HepG2 (cell line): ENCODE measurements around the gene RHOG. TPM values are rescaled to one million over a fixed set of nuclear protein-coding genes. Genes with fewer than 3 reads are reported as not detected.

Source experiments
- ATAC-seq: fragments of 200-7000 bp; cut with Tn5 transposase; 3 replicates; pipeline ENCODE4 v1.9.1; 2020; ENCODE audit warnings: mild to moderate bottlenecking, moderate library complexity
- BruUV-seq: library from RNA; stranded (reverse); fragments of 400-500 nt; replicated peaks from 2 replicates; lab custom pipeline; 2021; lab: Mats Ljungman, UMichigan
- CTCF ChIA-PET: fragments of 300-600 bp; formaldehyde crosslinking; extraction: SDS; loops from one replicate; lab custom pipeline; 2021; ENCODE audit warnings: low total read pairs, inconsistent platforms, low intra/inter-chr PET ratio; lab: Yijun Ruan, JAX
- POLR2A ChIA-PET: fragments of 350-600 bp; sonication (Branson Sonifier 250); formaldehyde crosslinking; loops from one replicate; lab custom pipeline; 2020; ENCODE audit warnings: antibody characterized with exemption, inconsistent platforms; lab: Yijun Ruan, JAX
- DNase-seq: peaks from one replicate; pipeline ENCODE4 v3.0.0-alpha.2; 2015; ENCODE audit warnings: low spot score
- FAIRE-seq: peaks from 3 replicates; lab custom pipeline; 2011; peaks lifted over from hg19 to GRCh38; lab: Jason Lieb, UNC
- H2AFZ ChIP-seq: one replicate; pipeline ENCODE4 v1.6.1; 2011; ENCODE audit warnings: low read length, inconsistent platforms
- H3K27ac ChIP-seq: fragments of 300-600 bp; 3 replicates; pipeline ENCODE4 v1.8.0; 2011; ENCODE audit warnings: mixed run types, mild to moderate bottlenecking, mixed read lengths, low read length, inconsistent platforms; ENCODE audit not compliant: insufficient read depth; ENCODE audit errors: extremely low read length
- H3K27me3 ChIP-seq, 2 experiments: fragments of 200-600 bp in 1 of 2; 2 replicates in 1 of 2; 3 replicates in 1 of 2; pipeline versions ENCODE4 v1.6.0 to v1.8.0; 2011; ENCODE audit warnings: low read length in 2 of 2, mild to moderate bottlenecking in 2 of 2, moderate library complexity in 2 of 2, inconsistent platforms in 1 of 2; ENCODE audit not compliant: insufficient read depth in 2 of 2, control insufficient read depth in 1 of 2
- H3K36me3 ChIP-seq, 2 experiments: fragments of 200-600 bp in 1 of 2; replicated peaks in 1 of 2; 2 replicates in 1 of 2; 3 replicates in 1 of 2; pipeline versions ENCODE4 v1.5.1 to v1.8.0; 2011; ENCODE audit warnings: low read length in 2 of 2, inconsistent platforms in 1 of 2; ENCODE audit not compliant: insufficient read depth in 2 of 2, control insufficient read depth in 1 of 2
- H3K4me1 ChIP-seq: 2 replicates; pipeline ENCODE4 v1.5.1; 2012; ENCODE audit warnings: low read length, inconsistent platforms; ENCODE audit not compliant: insufficient read depth
- H3K4me2 ChIP-seq: 2 replicates; pipeline ENCODE4 v1.6.0; 2011; ENCODE audit warnings: low read depth, low read length, inconsistent platforms
- H3K4me3 ChIP-seq, 3 experiments: fragments of 200-600 bp in 1 of 3; sonication (generic), shearing (Covaris generic) in 1 of 3; replicated peaks in 1 of 3; 2 replicates each; pipeline ENCODE4 v1.5.1; 2011 to 2016; ENCODE audit warnings: low read length in 3 of 3, inconsistent platforms in 2 of 3, low read depth in 2 of 3, mild to moderate bottlenecking in 2 of 3, control low read depth in 1 of 3, mixed read lengths in 1 of 3; ENCODE audit not compliant: insufficient read depth in 1 of 3
- H3K79me2 ChIP-seq: one replicate; pipeline ENCODE4 v1.6.1; 2011; ENCODE audit warnings: low read length, inconsistent platforms; ENCODE audit not compliant: insufficient read depth
- H3K9ac ChIP-seq: 2 replicates; pipeline ENCODE4 v1.6.0; 2011; ENCODE audit warnings: mild to moderate bottlenecking, low read depth, low read length, inconsistent platforms; ENCODE audit not compliant: insufficient read depth
- H3K9me3 ChIP-seq: 2 replicates; pipeline ENCODE4 v1.5.1; 2012; ENCODE audit warnings: mild to moderate bottlenecking, low read length
- H4K20me1 ChIP-seq: 2 replicates; pipeline ENCODE4 v1.6.0; 2011; ENCODE audit warnings: inconsistent platforms, mild to moderate bottlenecking, low read length, moderate library complexity; ENCODE audit not compliant: insufficient read depth
- BRF2 ChIP-seq: sonication (generic); formaldehyde crosslinking; IDR thresholded peaks from 2 replicates; pipeline ENCODE4 v1.8.1; 2022; ENCODE audit warnings: mild to moderate bottlenecking, missing genetic modification reagents
- DDIT3 ChIP-seq: sonication (generic); formaldehyde crosslinking; IDR thresholded peaks from 2 replicates; pipeline ENCODE4 v1.4.0; 2020; ENCODE audit warnings: mild to moderate bottlenecking, missing genetic modification reagents
- KDM3A ChIP-seq: IDR thresholded peaks from 2 replicates; pipeline ENCODE4 v1.6.1; 2018; ENCODE audit warnings: low read depth, missing compliant biosample characterization
- MYNN ChIP-seq: sonication (generic); formaldehyde crosslinking; IDR thresholded peaks from 2 replicates; pipeline ENCODE4 v1.4.0; 2020; ENCODE audit warnings: mild to moderate bottlenecking, low read depth, missing genetic modification reagents
- ONECUT2 ChIP-seq: sonication (generic); formaldehyde crosslinking; IDR thresholded peaks from 2 replicates; pipeline ENCODE4 v1.4.0; 2020; ENCODE audit warnings: missing genetic modification reagents
- RFXAP ChIP-seq: sonication (generic); formaldehyde crosslinking; IDR thresholded peaks from 2 replicates; pipeline ENCODE4 v1.4.0; 2020; ENCODE audit warnings: missing genetic modification reagents, borderline replicate concordance
- SNAPC4 ChIP-seq: sonication (generic); formaldehyde crosslinking; IDR thresholded peaks from 2 replicates; pipeline ENCODE4 v1.4.0; 2020; ENCODE audit warnings: mild to moderate bottlenecking, missing genetic modification reagents
- SRSF9 ChIP-seq: fragments of 200-400 bp; formaldehyde crosslinking; IDR thresholded peaks from 2 replicates; pipeline ENCODE4 v1.6.1; 2018; ENCODE audit warnings: borderline replicate concordance, mild to moderate bottlenecking, low read depth, low read length; ENCODE audit not compliant: insufficient read depth, poor library complexity, severe bottlenecking
- WIZ ChIP-seq: sonication (generic); formaldehyde crosslinking; IDR thresholded peaks from 2 replicates; pipeline ENCODE4 v1.5.1; 2020; ENCODE audit warnings: mild to moderate bottlenecking, missing genetic modification reagents
- ZBTB14 ChIP-seq: sonication (generic); formaldehyde crosslinking; IDR thresholded peaks from 2 replicates; pipeline ENCODE4 v1.4.0; 2020; ENCODE audit warnings: missing genetic modification reagents
- ZC3H4 ChIP-seq: sonication (generic); formaldehyde crosslinking; IDR thresholded peaks from 2 replicates; pipeline ENCODE4 v1.4.0; 2020; ENCODE audit warnings: missing genetic modification reagents, borderline replicate concordance
- ZEB1 ChIP-seq: IDR thresholded peaks from 2 replicates; pipeline ENCODE4 v1.6.1; 2012; ENCODE audit warnings: mild to moderate bottlenecking, low read depth, inconsistent platforms; ENCODE audit not compliant: insufficient replicate concordance
- ZNF326 ChIP-seq: sonication (generic); formaldehyde crosslinking; IDR thresholded peaks from 2 replicates; pipeline ENCODE4 v1.4.0; 2020; ENCODE audit warnings: missing genetic modification reagents, borderline replicate concordance
- ZNF558 ChIP-seq: sonication (generic); formaldehyde crosslinking; IDR thresholded peaks from 2 replicates; pipeline ENCODE4 v1.9.0; 2022; ENCODE audit warnings: mild to moderate bottlenecking, missing genetic modification reagents, borderline replicate concordance
- ZNF792 ChIP-seq: IDR thresholded peaks from 2 replicates; pipeline ENCODE4 v1.6.1; 2016
- WGBS: methylation state at CpG from one replicate; pipeline ENCODE4 v1.1.6; 2017; ENCODE audit warnings: low lambda C conversion rate; 5-methylcytosine and 5-hydroxymethylcytosine counted together
- in situ Hi-C: cut with HindIII; loops from 2 replicates; pipeline ENCODE4 v1.10.0; 2017; ENCODE audit warnings: low pct_unique_long_range_greater_than_20kb; ENCODE audit not compliant: extremely low pct_ligation_motif_present
- intact Hi-C: fragments of 100-400 bp; cut with micrococcal nuclease; formaldehyde crosslinking; loops from one replicate; pipeline ENCODE4 v1.10.0; 2022; ENCODE audit not compliant: unreplicated experiment
- polyA plus RNA-seq, 8 experiments: library from polyadenylated mRNA; depleted of rRNA in 3 of 8; stranded (reverse) in 7 of 8; unstranded in 1 of 8; fragments of >200 nt; fragmentation: Illumina TruSeq in 4 of 8; extraction: Trizol in 4 of 8; gene quantifications; 2 replicates each; pipeline versions ENCODE4 v1.2.1 to v1.2.3, GENCODE V29; 2011 to 2016; ENCODE audit warnings: low read depth in 4 of 8, missing spikeins in 1 of 8, mixed read lengths in 1 of 8; ENCODE audit not compliant: insufficient read depth in 1 of 8
- total RNA-seq, 5 experiments: library from RNA; depleted of rRNA; stranded (reverse); fragments of >200 nt; fragmentation: Illumina TruSeq; extraction: Trizol; gene quantifications; 2 replicates each; pipeline ENCODE4 v1.2.3, GENCODE V29; 2016; ENCODE audit warnings: low read depth in 1 of 5

Gene RHOG
- total and polyA plus RNA-seq, 2 of the 13 experiments (the other 11 are each of a cell fraction or from before 2014, with no cell fraction given), result 7.7 to 23.4 TPM

GRCh38 chr11:3815845-3816244, 24.9 kb downstream of the RHOG start:
- no peak overlapping the region for H3K4me2 ChIP-seq
- H3K27ac ChIP-seq, result no peak overlapping the region
- H3K27me3 ChIP-seq, result no peaks in the 10 kb centered on the region
- ATAC-seq (no peak), DNase-seq (no peak), FAIRE-seq (no peak)
- no peak overlapping the region for H2AFZ ChIP-seq
- H3K4me3 ChIP-seq, result no peak overlapping the region
- TF ChIP-seq BRF2, result no peak
- TF ChIP-seq WIZ (CRISPR knock-in tag), result no peak
- no peak for TF ChIP-seq MYNN
- TF ChIP-seq SNAPC4, result no peak
- no peak for TF ChIP-seq ZNF792 (CRISPR knock-in tag)
- no peak for TF ChIP-seq KDM3A (CRISPR knock-in tag)
- TF ChIP-seq ONECUT2 (CRISPR knock-in tag), result no peak
- TF ChIP-seq ZC3H4, result no peak
- no peak for TF ChIP-seq SRSF9
- no peak for TF ChIP-seq ZBTB14 (CRISPR knock-in tag)
- TF ChIP-seq DDIT3 (CRISPR knock-in tag), result no peak
- TF ChIP-seq ZNF558 (CRISPR knock-in tag), result no peak
- TF ChIP-seq ZEB1, result no peak
- no peak for TF ChIP-seq ZNF326
- TF ChIP-seq RFXAP, result no peak
- 90% methylated on average over 4 of the region's 4 CpGs for WGBS
- BruUV-seq, result no TSS peak
- in situ Hi-C loops (no loop called here), intact Hi-C loops (no loop called here)
- ChIA-PET POLR2A (interaction anchor here (0.6 kb wide), 1 partner anchor 26 kb away, joined by 3 read pairs; no protein-coding TSS in a partner anchor), CTCF (no interaction called here)
- no peaks in the 10 kb centered on the region for H3K9me3 ChIP-seq
- no peak overlapping the region for H3K9ac ChIP-seq
- H4K20me1 ChIP-seq, result no peaks in the 10 kb centered on the region
- no peaks in the 10 kb centered on the region for H3K79me2 ChIP-seq
- H3K36me3 ChIP-seq, result peaks cover 2 to 3% of the 10 kb centered on the region in 2 experiments; a peak in 2 of 5 replicates
- no peaks in the 10 kb centered on the region for H3K4me1 ChIP-seq
